ENCODE results near the gene PSMD1.

PSMD1 gene

GRCh38 chr2:231207734-231208133 is 151.1 kb downstream of the PSMD1 start:
- Histone ChIP-seq H3K4me1 (ENCODE audit: control insufficient read depth, insufficient read depth, low read length) (no peaks in the 10 kb centered on the region), H3K9me3 (ENCODE audit: control insufficient read depth, insufficient read depth, low read length) (no peaks in the 10 kb centered on the region), H3K36me3 (ENCODE audit: control insufficient read depth, insufficient read depth, low read length) (no peaks in the 10 kb centered on the region; the same call in 1 of the 2 replicates), H3K4me3 (ENCODE audit: low read length) (no peak overlapping the region), H3K27ac (ENCODE audit: low read length) (no peak overlapping the region), H3K27me3 (ENCODE audit: control insufficient read depth, insufficient read depth, low read length) (no peaks in the 10 kb centered on the region)
- no peak for DNase-seq (ENCODE audit: low read depth, low spot score)
- WGBS (ENCODE audit: insufficient coverage, insufficient read length), result no CpG with 5 or more reads among the region's 4 CpGs

- WGBS (ENCODE audit: insufficient coverage, insufficient read length), result no CpG with 5 or more reads among the region's 3 CpGs
- H3K27ac ChIP-seq (ENCODE audit: low read length), result no peak overlapping the region
- H3K36me3 ChIP-seq (ENCODE audit: control insufficient read depth, insufficient read depth, low read length), result peaks cover 9% of the 10 kb centered on the region; the same call in 1 of the 2 replicates
- no peaks in the 10 kb centered on the region for H3K4me1 ChIP-seq (ENCODE audit: control insufficient read depth, insufficient read depth, low read length)
- no peaks in the 10 kb centered on the region for H3K27me3 ChIP-seq (ENCODE audit: control insufficient read depth, insufficient read depth, low read length)
- DNase-seq (ENCODE audit: low read depth, low spot score), result no peak
- H3K9me3 ChIP-seq (ENCODE audit: control insufficient read depth, insufficient read depth, low read length), result no peaks in the 10 kb centered on the region
- H3K4me3 ChIP-seq (ENCODE audit: low read length), result no peak overlapping the region
Measured at GRCh38 chr2:231210782-231211181, 154.1 kb downstream of the PSMD1 start.

- no peak for DNase-seq (ENCODE audit: low read depth, low spot score)
- no peak overlapping the region for H3K27ac ChIP-seq (ENCODE audit: low read length)
- no peaks in the 10 kb centered on the region for H3K27me3 ChIP-seq (ENCODE audit: control insufficient read depth, insufficient read depth, low read length)
- WGBS (ENCODE audit: insufficient coverage, insufficient read length), result no CpG with 5 or more reads among the region's 2 CpGs
- no peak overlapping the region for H3K4me3 ChIP-seq (ENCODE audit: low read length)
- no peaks in the 10 kb centered on the region for H3K9me3 ChIP-seq (ENCODE audit: control insufficient read depth, insufficient read depth, low read length)
- no peaks in the 10 kb centered on the region for H3K4me1 ChIP-seq (ENCODE audit: control insufficient read depth, insufficient read depth, low read length)
- H3K36me3 ChIP-seq (ENCODE audit: control insufficient read depth, insufficient read depth, low read length), result peaks cover 10% of the 10 kb centered on the region; the same call in 1 of the 2 replicates
Measured at GRCh38 chr2:231211486-231211885, 154.8 kb downstream of the PSMD1 start.

- no peak overlapping the region for H3K4me3 ChIP-seq (ENCODE audit: low read length)
- H3K27ac ChIP-seq (ENCODE audit: low read length), result no peak overlapping the region
- WGBS (ENCODE audit: insufficient coverage, insufficient read length), result no CpG with 5 or more reads among the region's 6 CpGs
- H3K4me1 ChIP-seq (ENCODE audit: control insufficient read depth, insufficient read depth, low read length), result no peaks in the 10 kb centered on the region
- peaks cover 10% of the 10 kb centered on the region; the same call in 1 of the 2 replicates for H3K36me3 ChIP-seq (ENCODE audit: control insufficient read depth, insufficient read depth, low read length)
- H3K9me3 ChIP-seq (ENCODE audit: control insufficient read depth, insufficient read depth, low read length), result no peaks in the 10 kb centered on the region
- H3K27me3 ChIP-seq (ENCODE audit: control insufficient read depth, insufficient read depth, low read length), result no peaks in the 10 kb centered on the region
- DNase-seq (ENCODE audit: low read depth, low spot score), result no peak
Measured at GRCh38 chr2:231212329-231212845, 155.7 kb downstream of the PSMD1 start.

GRCh38 chr2:231213931-231214642 is 157.4 kb downstream of the PSMD1 start:
- no peak for DNase-seq (ENCODE audit: low read depth, low spot score)
- H3K4me1 ChIP-seq (ENCODE audit: control insufficient read depth, insufficient read depth, low read length), result no peaks in the 10 kb centered on the region
- WGBS (ENCODE audit: insufficient coverage, insufficient read length), result no CpG with 5 or more reads among the region's 6 CpGs

GRCh38 chr2:231218366-231218765 is 161.7 kb downstream of the PSMD1 start:
- no peaks in the 10 kb centered on the region for H3K9me3 ChIP-seq (ENCODE audit: control insufficient read depth, insufficient read depth, low read length)
- H3K4me3 ChIP-seq (ENCODE audit: low read length), result no peak overlapping the region
- no peak for DNase-seq (ENCODE audit: low read depth, low spot score)
- H3K27ac ChIP-seq (ENCODE audit: low read length), result no peak overlapping the region
- H3K27me3 ChIP-seq (ENCODE audit: control insufficient read depth, insufficient read depth, low read length), result no peaks in the 10 kb centered on the region
- H3K36me3 ChIP-seq (ENCODE audit: control insufficient read depth, insufficient read depth, low read length), result peaks cover 12% of the 10 kb centered on the region; the same call in 1 of the 2 replicates
- WGBS (ENCODE audit: insufficient coverage, insufficient read length), result no CpG with 5 or more reads among the region's 3 CpGs
- H3K4me1 ChIP-seq (ENCODE audit: control insufficient read depth, insufficient read depth, low read length), result no peaks in the 10 kb centered on the region

More at GRCh38 chr2:231213931-231214642, 157.4 kb downstream of the PSMD1 start:
- H3K9me3 ChIP-seq (ENCODE audit: control insufficient read depth, insufficient read depth, low read length), result no peaks in the 10 kb centered on the region
- no peaks in the 10 kb centered on the region for H3K27me3 ChIP-seq (ENCODE audit: control insufficient read depth, insufficient read depth, low read length)
- H3K4me3 ChIP-seq (ENCODE audit: low read length), result no peak overlapping the region
- no peak overlapping the region for H3K27ac ChIP-seq (ENCODE audit: low read length)
- H3K36me3 ChIP-seq (ENCODE audit: control insufficient read depth, insufficient read depth, low read length), result peaks cover 12% of the 10 kb centered on the region; the same call in 1 of the 2 replicates

- Histone ChIP-seq H3K9me3 (ENCODE audit: control insufficient read depth, insufficient read depth, low read length) (no peaks in the 10 kb centered on the region), H3K36me3 (ENCODE audit: control insufficient read depth, insufficient read depth, low read length) (peaks cover 10% of the 10 kb centered on the region; the same call in 1 of the 2 replicates), H3K4me3 (ENCODE audit: low read length) (no peak overlapping the region), H3K27ac (ENCODE audit: low read length) (no peak overlapping the region), H3K4me1 (ENCODE audit: control insufficient read depth, insufficient read depth, low read length) (no peaks in the 10 kb centered on the region), H3K27me3 (ENCODE audit: control insufficient read depth, insufficient read depth, low read length) (no peaks in the 10 kb centered on the region)
- WGBS (ENCODE audit: insufficient coverage, insufficient read length), result no CpG with 5 or more reads among the region's 3 CpGs
- no peak for DNase-seq (ENCODE audit: low read depth, low spot score)
Measured at GRCh38 chr2:231219289-231219688, 162.6 kb downstream of the PSMD1 start.

GRCh38 chr2:231221761-231222160 is 165.1 kb downstream of the PSMD1 start:
- peaks cover 2% of the 10 kb centered on the region; the same call in 1 of the 2 replicates for H3K36me3 ChIP-seq (ENCODE audit: control insufficient read depth, insufficient read depth, low read length)
- no peaks in the 10 kb centered on the region for H3K9me3 ChIP-seq (ENCODE audit: control insufficient read depth, insufficient read depth, low read length)
- no peak overlapping the region for H3K4me3 ChIP-seq (ENCODE audit: low read length)
- H3K27ac ChIP-seq (ENCODE audit: low read length), result no peak overlapping the region
- no peak for DNase-seq (ENCODE audit: low read depth, low spot score)
- H3K27me3 ChIP-seq (ENCODE audit: control insufficient read depth, insufficient read depth, low read length), result no peaks in the 10 kb centered on the region
- no CpG with 5 or more reads among the region's 3 CpGs for WGBS (ENCODE audit: insufficient coverage, insufficient read length)
- no peaks in the 10 kb centered on the region for H3K4me1 ChIP-seq (ENCODE audit: control insufficient read depth, insufficient read depth, low read length)
